GM08714 (cell line): Measurements from ENCODE around the gene TFAP2E.
"Not testable (repeated sequence)": the region's sequence is repeated elsewhere in the genome, so short reads cannot be mapped to it uniquely, and the experiment has no call there.

Experiments used
- H3K4me3 ChIP-seq: fragments of 200-500 bp; sonication (Bioruptor generic); 2 replicates; pipeline ENCODE4 v1.5.1; 2014; ENCODE audit warnings: mild to moderate bottlenecking, low read length, inconsistent platforms
- ZNF274 ChIP-seq: IDR thresholded peaks from 2 replicates; pipeline ENCODE4 v1.6.1; 2012; ENCODE audit warnings: mild to moderate bottlenecking, low read depth, low read length

TFAP2E gene

GRCh38 chr1:35574655-35575415 is 1.7 kb downstream of the TFAP2E start:
- no peak overlapping the region for H3K4me3 ChIP-seq
- TF ChIP-seq ZNF274 = no peak

DNA sequence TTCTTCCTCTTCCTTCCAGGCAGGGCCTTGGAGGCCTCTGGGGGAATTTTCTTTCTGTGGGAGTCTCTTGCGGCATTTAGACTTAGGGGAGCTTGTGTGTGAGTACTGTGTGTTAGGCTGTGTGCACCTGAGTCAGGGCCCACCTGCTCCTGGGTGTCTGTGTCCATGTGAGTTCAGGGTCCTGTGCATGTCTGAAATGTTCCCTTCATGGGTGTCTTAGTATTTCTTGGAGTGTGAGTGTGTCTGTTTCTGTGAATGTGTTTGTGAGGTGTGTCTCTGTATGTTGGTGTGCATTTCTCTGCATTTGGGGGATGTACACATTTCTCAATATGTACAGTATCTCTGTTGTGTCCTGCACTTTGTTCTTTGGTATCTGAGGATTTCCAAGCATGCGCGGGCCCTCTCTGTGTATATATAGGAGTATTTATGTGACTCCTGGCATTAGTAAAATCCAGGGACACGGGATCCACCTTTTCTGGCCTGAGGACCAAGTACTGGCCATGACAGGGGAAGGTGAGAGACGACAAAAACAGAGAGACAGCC is 2.4 kb downstream of the TFAP2E start:
- no peak for TF ChIP-seq ZNF274
- H3K4me3 ChIP-seq = no peak overlapping the region

DNA sequence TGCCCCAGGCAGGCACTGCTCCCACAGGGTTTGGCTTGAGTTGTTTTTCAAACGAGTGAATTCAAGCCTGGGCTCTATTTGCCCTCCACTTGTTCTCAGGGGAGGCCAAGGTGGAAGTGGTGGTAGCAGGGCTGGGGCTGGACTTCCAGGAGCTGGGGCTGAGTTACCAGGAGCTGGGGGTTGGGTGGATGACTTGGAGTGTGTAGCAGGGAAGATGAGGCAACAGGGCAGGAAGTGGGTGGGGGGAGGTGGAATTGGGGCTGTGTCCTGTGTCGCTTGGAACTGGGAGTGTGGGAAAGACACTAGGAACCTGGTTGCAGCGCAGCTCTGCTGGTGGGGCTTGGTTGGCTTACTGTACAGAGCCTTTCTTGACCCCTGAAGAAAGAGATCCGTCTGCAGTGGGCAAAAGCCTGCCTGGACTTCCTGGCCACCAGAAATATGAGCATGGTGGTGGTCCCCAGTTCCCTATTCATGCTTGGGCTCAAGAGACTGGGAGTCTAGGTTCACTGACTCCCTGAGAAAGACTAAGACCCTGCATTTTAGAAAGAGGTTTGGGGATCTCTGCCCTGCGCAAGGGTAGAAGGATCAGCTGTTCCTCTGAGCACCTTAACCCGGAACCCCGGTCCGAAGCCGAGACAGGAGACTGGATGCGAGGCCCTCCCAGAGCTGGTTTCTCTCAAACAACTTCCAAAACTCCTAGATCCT is 3.1 kb downstream of the TFAP2E start:
- TF ChIP-seq ZNF274 = no peak
- no peak overlapping the region for H3K4me3 ChIP-seq

GRCh38 chr1:35576766-35577070 is 3.6 kb downstream of the TFAP2E start:
- H3K4me3 ChIP-seq = not testable (repeated sequence)

GRCh38 chr1:35577071-35577998 is 4.2 kb downstream of the TFAP2E start:
- TF ChIP-seq ZNF274 = no peak
- peak overlapping the region; percentile 20; the same call in 1 of the 2 replicates for H3K4me3 ChIP-seq

DNA sequence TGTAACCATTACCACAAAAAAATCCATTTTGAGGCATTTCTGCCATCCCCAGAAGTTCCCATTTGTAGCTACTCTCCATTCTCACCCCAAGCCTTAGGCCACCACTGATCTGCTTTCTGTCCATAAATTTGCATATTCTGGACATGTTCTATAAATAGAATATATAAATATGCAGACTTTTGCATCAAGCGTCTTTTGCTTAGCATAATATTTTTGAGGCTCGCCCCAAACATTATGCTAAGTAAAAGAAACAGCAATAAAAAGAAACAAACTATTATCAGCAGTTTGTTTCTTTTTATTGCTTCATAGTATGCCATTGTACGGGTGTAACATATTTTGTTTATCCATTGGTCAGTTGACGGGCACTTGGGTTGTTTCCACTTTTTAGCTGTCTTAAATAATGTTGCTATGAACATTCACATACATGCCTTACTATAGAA is 7.9 kb downstream of the TFAP2E start:
- H3K4me3 ChIP-seq = no peak overlapping the region
- TF ChIP-seq ZNF274 = no peak

GRCh38 chr1:35581621-35582020 is 8.5 kb downstream of the TFAP2E start:
- not testable (repeated sequence) for H3K4me3 ChIP-seq

- no peak overlapping the region for H3K4me3 ChIP-seq
- TF ChIP-seq ZNF274 = no peak
These were observed 12.2 kb downstream of the TFAP2E start for GRCh38 chr1:35585281-35585680.

GRCh38 chr1:35585805-35586204 is 12.7 kb downstream of the TFAP2E start:
- H3K4me3 ChIP-seq = not testable (repeated sequence)

- TF ChIP-seq ZNF274 = no peak
- no peak overlapping the region for H3K4me3 ChIP-seq
These were observed 13.7 kb downstream of the TFAP2E start for GRCh38 chr1:35586808-35587207.

DNA sequence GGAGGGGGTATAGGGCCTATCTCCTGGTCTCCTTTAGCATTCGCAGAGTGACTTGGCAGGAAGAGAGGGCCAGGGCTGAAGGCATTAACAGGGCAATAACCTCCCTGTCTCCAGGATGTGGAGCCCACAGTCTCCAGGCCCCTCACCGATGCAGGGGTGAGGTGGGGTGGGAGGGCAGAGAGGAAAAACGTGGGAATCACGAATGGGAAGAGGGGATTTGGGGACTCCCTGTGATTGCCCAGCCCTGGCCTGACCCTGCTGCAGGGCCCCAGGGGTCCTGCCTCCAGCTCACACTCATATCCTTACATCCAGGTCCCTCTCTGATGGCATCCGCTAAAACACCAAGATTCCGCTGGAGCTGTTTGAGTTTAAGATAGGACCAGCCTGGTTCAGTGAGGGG is 14.6 kb downstream of the TFAP2E start:
- H3K4me3 ChIP-seq = no peak overlapping the region
- TF ChIP-seq ZNF274 = no peak

DNA sequence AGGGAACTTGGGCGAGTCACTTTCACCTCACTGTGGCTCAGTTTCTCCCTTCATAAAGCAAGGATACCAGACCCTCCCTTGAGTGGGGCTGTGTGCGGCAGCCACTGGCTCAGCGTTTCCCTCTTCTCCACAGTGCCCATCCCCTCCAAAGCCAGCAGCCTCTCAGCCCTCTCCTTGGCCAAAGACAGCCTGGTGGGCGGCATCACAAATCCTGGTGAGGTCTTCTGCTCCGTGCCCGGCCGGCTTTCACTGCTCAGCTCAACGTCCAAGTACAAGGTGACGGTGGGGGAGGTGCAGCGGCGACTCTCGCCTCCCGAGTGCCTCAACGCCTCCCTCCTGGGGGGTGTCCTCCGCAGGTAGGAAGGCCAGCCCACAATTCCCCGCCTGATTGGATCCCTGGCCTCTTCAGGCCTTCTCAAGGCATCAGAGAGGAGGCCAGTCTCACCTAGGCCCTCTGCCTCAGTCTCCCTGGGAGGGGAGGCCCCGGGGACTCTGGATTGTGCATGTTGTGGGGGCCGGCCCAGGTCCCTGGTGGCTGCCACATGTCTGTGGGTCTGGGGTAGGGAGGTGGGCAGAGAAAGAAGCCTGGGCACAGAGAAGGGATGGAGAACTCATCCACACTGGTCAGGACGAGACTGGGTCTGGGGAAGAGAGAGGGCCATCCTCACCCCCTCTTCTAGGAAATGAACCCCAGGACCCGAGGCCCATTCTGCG is 15.2 kb downstream of the TFAP2E start:
- TF ChIP-seq ZNF274 = no peak
- H3K4me3 ChIP-seq = no peak overlapping the region

DNA sequence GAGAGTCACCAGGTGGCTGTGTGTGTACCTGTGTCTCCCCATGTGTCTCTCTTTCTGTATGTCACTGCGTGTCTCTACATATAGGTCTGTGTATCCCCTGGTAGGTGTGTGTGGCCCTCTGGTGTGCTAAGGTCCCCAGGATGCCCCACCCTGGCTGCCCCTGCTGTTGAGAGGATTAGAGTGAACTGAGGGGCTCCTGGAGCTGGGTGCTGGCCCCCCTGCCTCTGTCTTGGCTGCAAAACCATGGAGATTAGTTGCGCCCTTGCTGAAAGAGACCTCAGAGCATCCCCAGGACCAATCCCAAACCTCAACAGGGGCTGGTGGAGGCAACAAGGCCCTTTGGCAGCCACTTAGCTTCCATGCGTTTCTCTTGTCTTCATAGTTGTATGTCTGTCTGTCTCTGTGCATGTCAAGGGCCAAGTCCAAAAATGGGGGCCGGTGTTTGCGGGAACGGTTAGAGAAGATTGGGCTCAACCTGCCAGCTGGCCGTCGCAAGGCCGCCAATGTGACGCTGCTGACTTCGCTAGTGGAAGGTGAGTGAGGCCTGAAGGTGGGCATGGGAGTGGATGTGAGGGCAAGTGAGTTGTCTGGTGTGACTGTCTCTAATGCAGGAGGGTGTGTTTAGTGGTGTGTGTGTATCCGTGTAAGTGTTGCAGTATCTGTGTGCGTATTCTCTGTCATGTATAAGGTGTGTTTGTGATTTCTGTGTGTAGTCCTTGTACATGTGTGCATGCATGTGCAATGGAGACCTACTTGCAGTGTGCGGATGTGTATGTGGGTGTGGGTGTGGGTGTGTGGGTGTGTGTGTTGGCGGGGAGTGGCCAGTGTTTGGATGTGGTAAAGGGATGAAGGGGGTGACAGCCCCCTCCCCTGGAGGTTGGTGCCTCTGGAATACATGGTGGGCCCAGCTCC is 16.7 kb downstream of the TFAP2E start:
- TF ChIP-seq ZNF274 = no peak
- H3K4me3 ChIP-seq = no peak overlapping the region
